A549 treated with CpdA at 1 μM for 4 hours (cell line): ENCODE data around the gene ARF5. TPM values are rescaled to one million over a fixed set of nuclear protein-coding genes. Genes with fewer than 3 reads are reported as not detected.

Experiments
- total RNA-seq: library from RNA; stranded (reverse); fragments of 200-300 nt; extraction: Qiagen RNA extraction; gene quantifications from 5 replicates; pipeline ENCODE4 v1.2.3, GENCODE V29; 2022; ENCODE audit warnings: low read depth

Gene ARF5
- total RNA-seq, result 151 to 186 TPM (median 163 TPM) in 5 replicates

DNA sequence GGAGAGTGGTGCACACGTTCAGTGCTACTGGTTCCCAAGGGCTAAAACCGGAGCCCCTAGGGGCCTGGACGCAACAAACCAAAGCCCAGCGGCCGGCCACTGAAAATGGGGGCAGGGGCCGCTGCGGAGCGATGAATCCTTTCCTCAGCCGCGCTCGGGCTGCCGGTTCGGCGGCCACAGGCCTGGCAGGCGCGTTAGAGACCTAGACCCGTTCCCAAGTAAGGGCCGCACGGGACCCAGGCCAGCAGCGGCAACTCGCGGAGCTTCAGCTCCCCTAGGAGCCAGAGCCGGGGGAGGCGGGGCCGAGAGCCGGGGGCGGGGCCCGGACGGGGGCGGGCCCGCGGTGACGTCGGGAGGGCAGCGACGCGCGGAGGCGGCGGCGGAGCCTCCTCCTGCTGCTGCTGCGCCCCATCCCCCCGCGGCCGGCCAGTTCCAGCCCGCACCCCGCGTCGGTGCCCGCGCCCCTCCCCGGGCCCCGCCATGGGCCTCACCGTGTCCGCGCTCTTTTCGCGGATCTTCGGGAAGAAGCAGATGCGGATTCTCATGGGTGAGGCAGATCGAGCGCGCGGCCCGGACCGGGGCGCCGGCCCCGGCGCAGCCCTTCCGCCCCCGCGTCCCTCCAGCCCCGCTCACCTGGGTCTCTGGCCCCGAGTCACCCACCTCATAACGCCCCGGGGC is at the start of gene ARF5:
Gene ARF5, plus strand, starts transcription at position 393 of the 678 bp plus-strand sequence. Its CDS starts 88 bp downstream, at position 481.

GRCh38 chr7:127585044-127585953 is 2.9 kb upstream of the ARF5 start, which contains the start of gene GCC1:
Gene GCC1, minus strand, starts transcription at chr7:127585596. Its CDS starts 414 bp downstream, at chr7:127585182.

GRCh38 chr7:127618042-127618441 is 29.8 kb downstream of the ARF5 start, which contains the start of gene PAX4:
Gene PAX4, minus strand, starts transcription at chr7:127618142. Its CDS starts 2,214 bp downstream, at chr7:127615928.

Other genes starting within 250 kb of the ARF5 start
- gene ZNF800, start 195.7 kb upstream of the ARF5 start, total RNA-seq, result 8.9 to 13.1 TPM (median 10.0 TPM) in 5 replicates
- gene GCC1, start 2.8 kb upstream of the ARF5 start, total RNA-seq, result 14.4 to 15.5 TPM (median 14.9 TPM) in 5 replicates
- gene FSCN3, start 5.3 kb downstream of the ARF5 start, total RNA-seq, result 0.17 to 0.30 TPM in 2 of 5 replicates, not detected in the others
- not detected in 5 replicates for gene PAX4, start 29.7 kb downstream of the ARF5 start, total RNA-seq
- 105 to 116 TPM (median 114 TPM) in 5 replicates for gene SND1, start 63.8 kb downstream of the ARF5 start, total RNA-seq